Lung microvascular endothelial cell (primary cell): ENCODE results near the gene MGLL. TPM values are rescaled to one million over a fixed set of nuclear protein-coding genes. Genes with fewer than 3 reads are reported as not detected.

Experiments
- DNase-seq, 2 donors: peaks; one replicate each; pipeline versions ENCODE4 v3.0.0 to v3.0.0-alpha.2; 2010; ENCODE audit warnings: low read depth in 2 of 2
- total RNA-seq: library from RNA; depleted of rRNA; stranded (reverse); fragments of >200 nt; gene quantifications from 2 replicates; pipeline ENCODE4 v1.2.1, GENCODE V29; 2014

Gene MGLL
- total RNA-seq, 1 donor from 2014 or later, result 36.1 TPM

DNA sequence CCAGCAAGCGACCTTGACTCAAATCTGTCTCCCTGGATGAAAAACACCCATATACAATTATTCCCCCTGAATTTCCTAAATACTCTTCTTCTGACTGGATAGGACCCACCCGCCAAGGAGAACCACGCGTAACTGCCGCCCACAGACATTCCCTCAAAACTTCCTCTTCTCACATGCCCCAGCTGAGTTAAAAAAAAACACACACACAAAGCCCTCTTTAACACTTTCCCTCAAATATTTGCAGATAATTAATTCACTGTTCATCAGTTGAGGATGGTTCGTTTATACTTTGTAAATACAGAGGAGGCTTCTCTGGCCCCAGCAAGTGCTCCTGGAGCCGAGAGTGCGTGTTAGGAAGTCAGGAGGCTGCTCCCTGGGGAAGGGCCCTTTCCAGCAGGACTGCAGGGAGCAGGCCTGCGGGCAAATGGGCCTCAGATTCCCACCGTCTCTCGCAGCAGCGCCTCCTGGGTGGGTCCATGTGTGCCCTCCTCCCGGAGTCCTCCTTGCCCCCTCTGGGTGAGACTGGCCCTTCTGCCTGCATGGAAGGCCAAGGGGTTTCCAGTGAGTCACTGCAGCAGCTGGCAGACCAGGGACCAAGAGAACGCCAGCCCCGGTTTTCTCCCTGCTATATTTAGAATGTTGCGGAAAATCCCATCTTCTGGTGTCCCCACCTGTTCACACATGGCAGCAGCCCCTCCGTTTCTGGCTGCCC is 46.8 kb downstream of the MGLL start:
- DNase-seq, result peak; percentile 46 to 77

GRCh38 chr3:127774647-127775046 is 47.7 kb downstream of the MGLL start:
- no peak for DNase-seq

DNA sequence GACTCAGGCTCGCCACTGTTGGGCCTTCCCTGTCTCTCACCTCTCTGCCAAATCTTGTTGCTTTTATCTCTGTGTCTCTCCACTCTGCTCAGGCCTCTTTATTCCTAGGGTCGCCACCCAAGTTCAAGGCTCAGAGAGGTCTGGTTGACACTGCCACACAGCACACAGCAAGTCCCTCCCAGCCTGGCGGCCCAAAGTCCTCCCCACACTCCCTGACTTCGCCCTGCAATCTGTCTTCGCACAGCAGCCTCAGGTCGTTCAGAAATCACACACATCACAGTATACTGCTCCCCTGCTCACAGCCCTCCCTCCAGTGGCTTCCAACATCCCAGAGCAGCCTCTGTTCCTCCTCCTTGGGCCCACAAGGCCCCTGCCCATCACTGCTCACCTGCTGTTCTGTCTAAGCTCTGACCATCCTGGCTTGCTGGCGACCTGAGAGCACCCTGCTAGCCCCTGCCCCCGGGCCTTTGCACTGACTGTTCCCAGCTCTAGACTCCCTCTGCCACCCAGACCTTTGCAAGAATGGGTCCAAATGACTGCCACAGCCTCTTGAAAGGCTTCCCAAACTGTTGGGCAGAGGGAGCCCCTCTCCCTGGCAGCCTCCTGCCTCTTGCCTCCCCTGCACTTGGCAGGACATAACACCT is 48.4 kb downstream of the MGLL start:
- no peak for DNase-seq

DNA sequence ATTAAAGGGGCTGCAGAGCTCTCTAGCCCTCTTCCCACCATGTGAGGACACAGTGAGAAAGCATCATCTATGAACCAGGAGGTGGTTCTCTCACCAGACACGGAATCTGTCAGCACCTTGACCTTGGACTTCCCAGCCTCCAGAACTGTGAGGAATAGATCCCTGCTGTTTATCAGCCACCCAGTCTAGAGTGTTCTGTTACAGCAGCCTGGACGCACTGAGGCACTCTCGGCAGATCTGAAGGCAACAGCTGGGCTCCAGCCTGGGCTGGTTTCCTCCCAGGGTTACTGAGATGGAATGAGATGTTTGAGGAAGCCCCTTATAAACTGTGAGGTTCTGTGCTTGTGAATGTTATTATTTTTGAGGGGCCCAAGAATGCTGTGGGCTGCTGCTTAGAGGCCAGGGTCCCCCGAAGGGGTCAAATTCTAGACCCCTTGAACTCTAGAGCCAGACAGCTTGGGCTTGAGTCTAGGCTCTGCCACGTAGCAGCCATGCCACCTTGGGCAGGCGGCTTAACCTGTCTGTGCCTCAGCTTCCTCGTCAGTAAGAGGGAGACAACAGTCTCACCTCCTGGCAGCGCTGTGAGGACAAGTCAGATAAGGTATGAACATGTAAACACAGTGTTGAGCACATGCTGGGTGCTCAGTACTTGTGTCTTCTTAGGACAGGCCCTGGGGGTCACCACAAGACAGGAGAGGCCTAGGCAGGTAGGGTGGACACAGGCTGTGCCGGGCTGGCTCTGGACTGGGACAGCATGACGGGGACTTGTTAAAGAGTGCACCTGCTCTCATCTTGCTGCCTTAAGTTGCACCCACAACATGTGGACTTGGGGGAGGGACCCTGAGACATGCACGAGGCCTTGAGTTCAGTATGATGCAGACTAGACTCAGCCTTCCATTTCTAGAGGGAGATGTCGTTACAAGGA is 49.2 kb downstream of the MGLL start:
- no peak for DNase-seq

DNA sequence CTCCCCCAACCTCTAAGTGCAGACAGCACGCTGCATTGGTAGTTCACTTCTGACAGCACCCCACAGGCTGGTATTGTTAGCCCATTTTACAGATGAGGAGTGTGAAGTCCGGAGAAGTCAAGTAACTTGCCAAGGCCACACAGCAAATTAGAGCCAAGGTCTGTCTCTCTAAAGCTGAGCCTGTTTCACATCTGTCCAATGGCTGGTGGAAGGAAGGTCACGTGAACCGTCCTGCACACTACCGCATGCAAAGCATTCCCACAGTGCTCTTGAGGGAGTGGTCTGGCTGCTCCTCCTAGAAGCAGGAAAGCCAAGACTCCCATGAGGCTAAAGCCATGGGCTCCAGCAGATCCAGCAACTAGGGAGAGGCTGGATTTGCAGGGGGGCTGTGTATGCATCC is 50.0 kb downstream of the MGLL start:
- no peak for DNase-seq

DNA sequence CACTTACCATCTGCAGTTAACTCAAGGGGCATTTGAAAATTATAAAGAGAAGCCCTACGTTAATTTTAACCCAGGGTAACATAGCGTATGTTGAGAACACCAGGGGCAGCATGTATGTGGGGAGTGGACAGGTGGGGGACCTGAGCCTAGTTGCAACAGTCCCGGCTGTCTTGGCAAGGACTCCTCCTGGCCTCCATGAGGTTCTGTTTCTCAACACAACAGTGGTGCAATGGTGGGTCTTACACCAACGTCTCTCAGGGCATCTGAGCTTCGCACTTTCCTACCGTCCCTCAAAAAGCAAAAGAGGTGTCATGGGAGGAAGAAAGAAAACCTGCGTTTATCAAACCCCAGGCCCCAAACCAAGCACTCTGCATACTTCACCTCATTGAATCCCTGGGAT is 50.6 kb downstream of the MGLL start:
- no peak for DNase-seq

GRCh38 chr3:127770671-127771355 is 51.5 kb downstream of the MGLL start:
- DNase-seq, result no peak

GRCh38 chr3:127769284-127770081 is 52.8 kb downstream of the MGLL start:
- DNase-seq, result no peak

DNA sequence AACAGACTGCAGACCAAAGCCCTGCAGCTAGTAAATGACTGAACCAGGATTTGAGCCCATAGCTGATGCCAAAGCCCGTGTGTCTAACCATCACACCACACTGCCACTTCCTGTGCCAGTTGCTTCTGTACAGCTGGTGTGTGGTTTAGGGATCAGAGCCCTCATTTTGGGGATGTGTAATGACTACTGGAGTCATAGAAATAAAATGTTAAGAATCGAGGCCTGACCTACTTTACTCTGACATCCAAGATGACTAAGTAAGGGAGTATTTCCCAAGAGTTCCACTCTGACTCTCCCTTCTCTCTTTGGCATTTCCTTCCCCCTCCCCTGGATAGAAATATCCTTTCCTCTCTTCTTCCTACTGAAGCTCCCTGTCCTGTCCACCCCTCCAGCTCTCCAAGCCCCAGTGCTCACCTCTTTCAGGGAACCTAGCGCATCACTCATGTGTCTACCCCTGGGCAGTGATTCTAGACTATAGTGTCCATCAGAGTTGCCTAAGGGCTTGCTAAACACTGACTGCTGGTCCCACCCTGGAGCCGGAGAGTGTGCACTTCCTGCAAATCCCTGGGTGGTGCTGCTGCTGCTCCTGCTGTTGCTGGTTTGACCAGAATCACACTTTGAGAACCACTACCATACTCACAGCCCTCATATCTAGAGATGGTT is 53.8 kb downstream of the MGLL start:
- DNase-seq, result peak in 1 of 2 donors; percentile 79

GRCh38 chr3:127767126-127767525 is 55.2 kb downstream of the MGLL start:
- DNase-seq, result no peak

DNA sequence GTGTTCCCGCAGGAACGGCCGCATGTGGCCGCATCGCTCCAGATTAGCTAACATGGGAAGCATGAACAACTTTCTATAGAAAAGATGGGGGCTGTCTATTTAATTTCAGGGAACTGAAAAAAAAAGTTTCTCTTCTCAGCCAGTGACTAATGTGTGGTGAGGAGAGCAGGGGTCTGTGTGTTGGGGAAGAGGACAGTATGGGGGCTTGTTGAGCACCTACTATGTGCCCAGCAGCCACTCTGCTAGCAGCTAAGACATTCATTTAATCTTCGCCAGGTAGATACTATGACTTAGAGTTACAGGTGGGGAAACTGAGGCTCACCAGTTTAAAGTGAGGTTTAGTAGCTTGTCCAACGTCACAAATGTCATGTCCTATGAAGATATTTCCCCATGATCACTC is 56.6 kb downstream of the MGLL start:
- DNase-seq, result no peak

DNA sequence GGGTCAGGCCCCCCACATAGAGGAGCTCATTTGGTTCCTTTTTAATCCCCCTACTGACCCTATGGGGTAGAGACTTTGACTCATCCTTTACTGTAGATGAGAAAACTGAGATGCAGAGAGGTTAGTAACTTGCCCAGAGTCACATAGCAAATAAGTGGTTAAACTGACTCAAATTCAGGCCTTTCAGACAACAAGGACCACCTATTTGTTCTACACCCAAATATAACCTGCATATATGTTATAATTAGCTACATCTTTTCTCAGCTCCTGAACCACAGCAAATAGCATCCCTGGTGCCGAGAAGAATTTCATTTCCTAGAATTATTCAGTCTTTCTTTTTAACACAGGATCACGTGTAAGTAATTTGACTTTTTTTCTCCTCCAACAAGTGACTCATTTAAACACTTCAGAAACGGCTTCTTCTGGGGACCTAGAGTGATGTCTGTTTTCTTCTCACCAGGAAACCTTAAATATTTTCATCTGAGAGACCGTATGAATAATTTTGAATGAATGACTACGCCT is 57.4 kb downstream of the MGLL start:
- DNase-seq, result peak in 1 of 2 donors; percentile 23

- DNase-seq, result no peak
Measured at GRCh38 chr3:127764301-127764700, 58.0 kb downstream of the MGLL start.

GRCh38 chr3:127763816-127764215 is 58.5 kb downstream of the MGLL start:
- no peak for DNase-seq

DNA sequence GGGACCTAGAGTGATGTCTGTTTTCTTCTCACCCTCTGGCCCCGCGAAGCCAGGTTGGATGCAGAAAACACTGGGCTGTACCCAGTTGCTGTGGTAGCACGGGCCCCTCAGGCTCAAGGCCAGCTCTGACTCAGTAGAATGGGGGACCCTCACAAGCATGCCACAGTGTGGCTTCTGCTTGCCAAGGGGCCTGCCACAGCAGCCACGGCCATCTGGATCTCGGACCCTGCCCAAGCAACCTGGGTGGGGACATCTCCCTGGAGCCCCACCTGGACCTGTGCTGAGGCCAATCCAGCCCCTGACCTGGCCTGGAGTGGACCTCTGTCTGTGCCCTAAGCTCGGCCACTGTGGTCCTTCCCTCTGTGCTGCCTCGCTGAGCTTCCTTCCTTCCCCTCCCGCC is 59.0 kb downstream of the MGLL start:
- DNase-seq, result no peak

GRCh38 chr3:127762787-127763105 is 59.6 kb downstream of the MGLL start:
- no peak for DNase-seq

- peak in 1 of 2 donors; percentile 20 for DNase-seq
Measured at GRCh38 chr3:127762077-127762786, 60.1 kb downstream of the MGLL start.

DNA sequence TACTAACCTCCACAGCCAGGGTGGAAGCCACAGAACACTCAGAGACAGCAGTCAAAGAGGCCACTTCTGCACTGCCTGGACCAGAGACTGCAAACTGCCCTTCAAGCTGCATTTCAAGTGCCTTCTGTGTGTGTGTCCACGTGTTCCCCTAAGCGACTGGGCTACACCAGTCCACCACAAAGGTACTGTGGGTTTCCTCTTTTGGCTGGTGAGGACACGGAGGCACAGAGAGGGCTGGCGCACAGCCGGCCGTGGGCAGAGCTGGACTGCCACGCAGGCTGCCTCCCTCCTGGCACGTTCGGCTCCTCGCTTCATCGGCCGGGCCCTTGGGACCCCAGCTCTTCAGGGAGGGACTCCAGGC is 60.9 kb downstream of the MGLL start:
- DNase-seq, result no peak

GRCh38 chr3:127760791-127761440 is 61.4 kb downstream of the MGLL start:
- no peak for DNase-seq
